Measurements from ENCODE around the gene TNIP3.

Gene TNIP3

DNA sequence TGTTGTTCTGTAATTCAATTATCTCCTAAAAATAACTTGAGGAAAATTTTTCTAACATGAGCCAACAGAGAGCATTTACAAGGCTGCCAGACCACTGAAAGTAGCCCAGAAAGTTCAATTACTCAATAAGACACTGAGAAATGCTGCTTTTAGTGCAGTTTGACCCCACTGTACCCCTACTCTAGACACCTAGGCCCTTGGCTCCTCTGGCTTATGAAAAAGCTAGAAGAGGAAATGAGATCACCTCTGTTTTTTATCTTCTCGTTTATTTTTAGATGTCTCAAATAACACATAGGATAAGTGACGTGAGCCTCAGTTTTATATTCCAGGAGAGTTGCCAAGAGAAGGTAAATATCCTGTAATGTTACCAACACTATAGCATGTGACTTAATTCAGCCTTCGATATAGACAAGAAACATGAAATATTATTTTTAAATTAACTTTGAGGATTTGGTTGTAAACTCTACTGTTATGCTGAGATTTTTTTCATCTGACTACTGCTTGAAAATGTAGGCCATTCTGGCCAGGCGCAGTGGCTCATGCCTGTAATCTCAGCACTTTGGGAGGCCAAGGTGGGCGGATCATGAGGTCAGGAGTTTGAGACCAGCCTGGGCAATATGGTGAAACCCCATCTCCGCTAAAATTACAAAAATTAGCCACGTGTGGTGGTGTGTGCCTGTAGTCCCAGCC lies 24.4 kb downstream of the TNIP3 start:
- DNase-seq (ENCODE audit: low read depth in 3 of 3, low spot score in 1 of 3): no peak

DNA sequence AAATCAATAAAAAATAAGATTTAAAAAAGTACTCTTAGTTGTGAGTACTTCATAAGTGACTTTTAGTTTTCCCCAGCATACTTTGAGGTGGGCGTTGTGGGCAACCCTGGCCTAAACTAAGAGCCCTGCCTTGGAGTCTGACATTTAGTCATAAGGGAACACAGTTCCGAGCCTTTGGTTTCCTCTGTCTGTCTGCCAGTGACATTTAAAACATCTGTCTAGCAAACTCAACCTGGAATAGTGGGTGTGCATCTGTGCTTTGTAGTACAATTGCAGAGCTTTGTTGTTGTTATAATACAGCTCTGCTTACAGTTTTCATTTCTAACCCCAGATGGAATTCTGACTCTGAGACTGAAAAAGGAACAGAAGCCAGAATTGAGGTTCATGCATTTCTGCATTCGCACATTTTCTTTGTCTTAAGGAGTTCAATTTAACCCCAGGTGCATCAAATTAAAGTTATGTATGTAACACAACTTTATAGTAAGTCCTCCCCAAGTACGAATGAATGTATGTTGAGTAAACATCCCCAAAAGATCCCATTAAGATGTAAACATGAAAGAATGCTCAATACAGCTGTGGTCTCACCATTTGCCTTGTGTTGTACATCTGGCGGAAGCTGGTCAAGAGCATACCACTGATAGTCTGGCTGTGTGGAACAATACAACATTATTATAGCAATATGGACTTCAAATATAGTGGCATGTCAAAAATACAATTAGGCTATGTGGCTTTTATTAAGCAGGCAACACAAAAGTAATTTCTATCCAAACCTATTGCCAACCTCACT lies 25.9 kb downstream of the TNIP3 start:
- DNase-seq (ENCODE audit: low read depth in 3 of 3, low spot score in 1 of 3): no peak

DNA sequence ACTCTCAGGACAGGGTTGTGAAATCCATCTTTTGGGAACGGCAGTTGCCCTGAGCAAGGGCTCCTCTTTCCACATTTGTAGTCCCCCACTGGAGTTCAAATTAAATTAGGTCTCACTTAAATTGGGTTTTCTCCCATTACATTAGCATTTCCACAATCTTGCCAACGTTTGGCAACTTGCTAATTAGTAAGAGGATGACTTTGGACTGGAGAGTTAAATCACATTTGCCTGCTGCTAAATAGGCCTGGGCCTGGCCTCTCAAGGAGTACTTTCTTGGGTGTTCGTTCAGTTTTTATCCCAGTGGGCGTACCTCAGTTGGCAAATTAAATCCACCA lies 33.8 kb downstream of the TNIP3 start:
- DNase-seq (ENCODE audit: low read depth in 3 of 3, low spot score in 1 of 3): no peak

DNA sequence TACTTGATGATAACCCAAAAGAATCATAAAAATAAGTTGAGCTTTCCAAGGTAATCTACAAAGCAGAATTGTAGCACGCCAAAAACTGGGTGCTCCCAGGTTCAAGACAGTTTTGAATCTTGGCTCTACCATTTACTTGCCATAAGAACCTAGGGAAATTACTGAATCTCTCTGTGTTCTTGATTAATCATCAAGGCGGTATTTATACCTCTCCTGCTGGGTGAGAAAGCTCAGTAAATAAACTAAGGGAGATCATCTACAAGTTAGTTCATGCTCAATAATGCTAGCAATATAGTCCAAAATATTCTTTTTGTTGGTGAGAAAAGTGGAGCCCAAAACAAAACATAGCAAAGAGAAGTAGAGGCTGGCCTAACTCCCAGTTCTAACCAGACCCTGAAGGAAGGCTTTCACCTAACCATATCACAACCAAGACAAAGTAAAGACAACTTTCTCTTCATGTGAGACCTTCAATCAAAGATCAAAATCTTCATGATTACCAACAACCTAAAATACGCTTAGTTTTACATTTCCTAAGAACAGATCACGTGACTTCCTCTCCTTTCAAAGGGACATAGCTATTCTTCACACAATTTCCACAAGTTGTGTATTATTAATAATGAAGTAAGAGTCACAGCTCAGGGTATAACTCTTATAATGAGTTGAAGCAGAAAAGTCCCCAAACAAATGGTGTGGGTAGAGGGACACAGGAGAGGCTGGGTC lies 34.4 kb downstream of the TNIP3 start:
- DNase-seq (ENCODE audit: low read depth in 3 of 3, low spot score in 1 of 3): no peak

DNA sequence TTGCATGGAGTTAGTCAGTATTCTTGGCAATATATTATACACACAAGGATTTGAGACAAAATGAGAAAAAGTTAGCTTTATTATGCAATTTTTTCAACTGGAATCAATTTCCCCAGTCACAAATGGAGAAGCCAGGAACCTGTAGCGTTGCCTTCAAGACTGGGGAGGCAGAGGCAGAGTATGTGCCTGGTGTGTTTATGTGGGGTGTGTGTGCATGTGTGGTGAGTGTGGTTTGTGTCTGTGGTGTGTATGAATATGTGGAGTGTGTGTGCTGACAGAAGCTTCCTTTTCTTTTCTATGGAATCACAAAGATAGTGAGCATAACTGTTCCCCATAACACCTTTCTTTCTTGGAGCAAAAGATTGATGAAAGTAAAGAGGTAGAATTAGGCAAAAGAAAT lies 37.0 kb downstream of the TNIP3 start:
- DNase-seq (ENCODE audit: low read depth in 3 of 3, low spot score in 1 of 3): no peak

DNA sequence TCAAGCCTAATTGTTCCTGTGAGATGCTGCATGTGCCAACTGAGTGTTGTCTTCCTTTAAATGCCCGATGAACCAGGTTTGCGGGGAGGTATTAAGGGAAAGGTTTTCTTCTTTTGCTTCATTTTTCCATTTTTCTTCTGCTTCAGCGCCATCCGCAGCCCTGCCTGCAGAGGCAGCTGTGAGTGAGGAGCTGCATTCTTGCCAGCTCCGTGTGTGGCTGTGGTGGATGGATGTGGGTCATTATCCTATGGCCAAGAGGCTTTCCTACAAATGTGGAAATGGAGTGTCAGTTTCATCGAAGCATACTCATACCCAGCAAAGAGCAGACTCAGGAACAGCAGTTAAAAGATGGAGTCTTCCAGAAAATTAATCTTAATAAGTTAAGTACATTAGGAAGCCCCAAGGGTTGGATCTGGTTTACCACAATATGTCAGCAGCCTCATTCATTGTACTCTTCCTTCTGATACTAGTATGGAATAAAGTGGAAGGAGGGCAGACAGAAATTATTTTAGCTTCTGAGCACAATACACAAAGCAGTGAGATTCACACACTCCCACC lies 37.6 kb downstream of the TNIP3 start:
- no peak for DNase-seq (ENCODE audit: low read depth in 3 of 3, low spot score in 1 of 3)

DNA sequence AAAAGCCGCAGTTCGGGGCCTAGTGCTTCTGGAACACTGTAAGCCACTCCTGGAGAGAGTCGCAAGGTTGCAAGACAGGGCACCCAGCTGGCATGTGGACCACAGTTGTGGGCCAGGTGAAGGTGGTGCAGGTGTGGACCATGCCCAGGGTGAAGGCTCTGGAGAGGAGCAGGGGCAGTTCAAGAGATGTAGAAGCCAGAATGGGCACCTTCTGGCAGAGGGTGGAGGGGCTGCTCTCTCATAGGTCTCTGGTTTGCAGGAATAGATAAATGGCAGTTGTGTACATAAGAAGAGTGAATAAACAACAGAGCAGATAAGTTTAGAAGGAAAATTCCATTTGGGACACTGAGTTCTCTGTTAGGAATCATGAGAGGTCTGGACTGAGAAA lies 38.6 kb downstream of the TNIP3 start:
- no peak for DNase-seq (ENCODE audit: low read depth in 3 of 3, low spot score in 1 of 3)

DNA sequence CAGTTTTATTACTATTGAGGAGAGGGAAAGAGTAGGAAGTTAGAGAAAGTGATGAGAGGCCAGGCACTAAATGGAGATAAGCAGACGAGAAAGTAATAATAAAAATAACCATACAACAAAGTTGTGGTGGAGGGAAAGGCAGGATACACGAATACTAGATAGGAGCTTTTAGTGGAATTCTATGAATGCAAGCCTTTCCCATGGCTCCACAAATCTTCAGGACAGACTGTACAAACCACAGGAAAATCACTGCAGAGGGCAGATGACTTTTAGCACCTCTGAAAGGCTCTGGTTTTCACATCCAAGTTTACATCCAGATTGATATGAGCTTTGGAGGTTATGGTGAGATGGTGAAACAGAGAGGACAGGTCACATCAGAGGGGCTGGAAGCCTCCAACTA lies 41.5 kb downstream of the TNIP3 start:
- DNase-seq (ENCODE audit: low read depth in 3 of 3, low spot score in 1 of 3): no peak

DNA sequence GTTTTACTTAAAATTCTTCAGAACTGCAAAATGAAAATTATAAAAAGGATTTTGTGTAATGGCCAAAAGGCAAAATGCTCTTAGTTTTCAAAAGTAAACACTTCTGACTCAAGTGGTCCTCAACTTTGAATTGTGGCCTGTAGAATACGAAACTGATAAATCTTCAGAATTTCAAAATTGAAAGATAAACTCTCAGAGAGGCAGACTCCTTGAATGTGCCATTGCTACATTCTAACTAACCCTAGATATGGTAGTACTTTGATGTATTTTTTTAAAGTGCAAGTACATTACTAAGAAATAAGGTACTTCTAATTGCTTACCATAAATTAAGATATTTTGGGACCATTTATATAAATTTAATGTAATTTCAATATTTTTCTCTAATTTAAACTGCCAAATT lies 44.4 kb downstream of the TNIP3 start:
- no peak for DNase-seq (ENCODE audit: low read depth in 3 of 3, low spot score in 1 of 3)

DNA sequence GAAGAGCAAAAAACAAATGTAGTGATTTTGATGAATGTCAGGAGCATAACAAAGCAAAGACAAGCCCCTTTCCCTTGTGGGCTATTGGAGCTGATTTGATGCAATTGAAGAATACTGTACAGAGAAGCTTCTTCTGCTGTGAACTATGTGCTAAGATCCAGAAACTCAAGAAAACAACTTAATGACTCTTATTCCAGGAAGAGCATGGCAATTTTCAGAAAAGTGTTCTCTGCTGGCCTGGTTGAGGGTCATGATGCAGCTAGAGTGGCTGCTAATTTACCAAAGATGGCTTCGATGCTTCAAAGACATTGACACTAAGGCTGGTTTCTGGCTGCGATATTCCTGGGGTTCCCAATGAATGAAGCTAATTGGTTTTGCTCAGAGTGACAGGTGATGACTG lies 45.8 kb downstream of the TNIP3 start:
- no peak for DNase-seq (ENCODE audit: low read depth in 3 of 3, low spot score in 1 of 3)

DNA sequence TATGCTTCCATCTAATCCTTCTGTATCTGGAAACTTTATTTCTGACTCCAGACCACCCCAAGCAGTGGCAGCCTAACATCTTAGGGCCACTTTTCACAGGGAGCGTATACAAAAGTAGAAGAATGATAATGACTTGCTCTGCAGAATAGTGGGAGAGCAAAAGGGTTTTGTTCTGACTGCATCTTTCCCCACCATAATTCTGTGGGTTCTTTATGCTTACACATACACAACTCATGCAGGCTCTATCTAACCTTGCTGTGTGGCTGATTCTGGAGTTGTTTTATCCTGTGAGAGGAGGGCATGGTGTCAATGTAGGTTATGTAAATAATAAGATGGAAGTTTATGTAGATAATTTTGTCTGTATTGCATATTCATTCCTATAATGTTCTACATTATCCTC lies 49.4 kb downstream of the TNIP3 start:
- DNase-seq (ENCODE audit: low read depth in 3 of 3, low spot score in 1 of 3): no peak

DNA sequence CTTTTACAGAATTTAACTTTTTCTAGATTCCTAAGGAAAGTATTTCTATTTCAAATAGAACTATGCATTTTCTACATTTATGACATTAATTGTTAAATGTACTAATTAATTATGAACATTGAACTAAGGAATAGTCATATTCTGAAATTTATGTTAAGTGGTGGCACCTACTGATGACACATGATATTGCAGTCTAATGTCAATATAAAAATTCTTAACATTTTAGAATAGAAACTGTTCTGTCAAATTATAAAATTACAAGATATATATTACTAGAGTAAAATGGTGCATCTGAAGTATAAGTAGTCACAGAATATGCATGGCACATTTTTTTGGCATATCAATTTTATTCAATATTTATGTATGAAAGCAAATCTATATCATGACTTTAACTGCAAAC lies 51.6 kb downstream of the TNIP3 start:
- DNase-seq (ENCODE audit: low read depth in 3 of 3, low spot score in 1 of 3): no peak

DNA sequence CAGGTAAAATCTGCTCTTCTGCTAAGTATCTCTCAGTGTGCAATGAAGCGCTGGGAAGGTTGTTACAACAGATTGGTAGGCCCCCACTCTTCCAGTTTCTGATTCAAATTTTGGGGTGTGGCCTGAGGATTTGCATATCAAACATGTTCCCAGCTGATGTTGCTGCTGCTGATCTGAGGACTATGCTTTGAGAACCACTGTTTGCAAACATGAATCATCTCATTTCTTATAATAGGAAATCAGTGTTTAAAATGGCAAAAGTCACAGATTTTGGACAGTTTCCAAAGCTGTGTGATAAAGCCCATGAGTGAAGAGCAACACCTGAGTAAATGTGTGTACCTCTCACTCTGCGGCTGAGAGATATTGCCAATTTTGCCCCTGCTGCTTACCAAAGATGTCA lies 55.6 kb downstream of the TNIP3 start:
- DNase-seq (ENCODE audit: low read depth in 3 of 3, low spot score in 1 of 3): no peak

DNA sequence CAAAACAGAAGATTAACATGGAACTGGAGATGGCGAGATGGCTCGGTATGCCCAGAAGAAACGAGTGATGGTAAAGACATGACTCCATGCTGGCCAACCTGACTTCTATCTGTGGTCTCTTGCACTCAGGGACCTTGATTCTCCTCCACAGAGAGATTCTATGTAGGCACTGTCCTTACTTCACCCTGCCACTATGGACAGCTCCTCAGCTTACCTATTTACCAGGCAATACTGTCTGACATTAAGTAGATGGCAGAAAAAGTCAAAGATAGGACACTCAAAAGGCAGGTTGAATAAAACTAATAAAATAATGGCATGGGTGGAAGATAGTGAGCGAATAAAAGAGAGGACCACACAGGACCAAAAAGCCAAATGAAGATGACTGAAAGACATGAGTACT lies 56.6 kb downstream of the TNIP3 start:
- no peak for DNase-seq (ENCODE audit: low read depth in 3 of 3, low spot score in 1 of 3)

DNA sequence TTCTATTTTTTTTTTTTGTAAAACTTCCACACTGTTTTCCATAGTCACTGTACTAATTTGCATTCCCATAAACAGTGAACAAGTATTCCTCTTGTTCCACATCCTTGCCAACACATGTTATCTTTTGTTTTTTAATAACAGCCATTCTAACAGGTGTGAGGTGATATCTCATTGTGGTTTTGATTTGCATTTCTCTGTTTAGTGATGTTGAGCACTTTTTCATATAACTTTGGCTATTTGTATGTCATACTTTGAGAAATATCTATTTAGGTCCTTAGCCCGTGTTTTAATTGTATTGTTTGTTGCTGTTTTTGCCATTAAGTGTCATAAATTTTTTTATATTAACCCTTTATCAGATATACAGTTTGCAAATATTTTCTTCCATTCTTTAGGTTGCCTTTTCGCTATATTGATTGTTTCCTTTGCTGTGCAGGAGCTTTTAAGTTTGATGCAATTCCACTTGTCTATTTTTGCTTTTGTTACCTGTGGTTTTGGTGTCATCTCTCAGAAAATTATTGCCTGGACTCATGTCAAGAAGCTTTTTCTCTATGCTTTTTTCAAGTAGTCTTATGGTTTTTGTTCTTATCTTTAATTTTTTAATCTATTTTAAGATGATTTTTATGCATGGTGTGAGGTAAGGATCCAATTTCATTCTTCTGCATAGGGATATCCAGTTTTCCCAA lies 63.9 kb downstream of the TNIP3 start:
- no peak for DNase-seq (ENCODE audit: low read depth in 3 of 3, low spot score in 1 of 3)

DNA sequence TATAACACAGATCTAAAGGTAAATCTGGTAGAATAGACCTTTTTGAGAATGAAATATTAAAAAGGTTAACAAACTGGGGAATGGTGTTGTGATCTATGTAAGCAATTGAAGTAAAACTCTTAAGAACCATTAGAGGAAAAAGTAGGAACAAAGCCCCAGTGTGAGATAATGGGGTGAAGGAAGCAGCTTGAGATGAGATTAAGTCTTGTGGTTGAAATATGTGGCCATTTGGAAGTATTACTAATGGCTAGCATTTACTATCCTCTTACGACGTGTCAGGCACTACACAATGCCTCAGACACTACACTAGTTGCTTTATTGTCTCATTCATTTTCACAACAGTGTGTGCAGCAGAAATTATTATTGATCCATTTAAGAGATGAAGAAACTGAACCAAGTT lies 65.9 kb downstream of the TNIP3 start:
- no peak for DNase-seq (ENCODE audit: low read depth in 3 of 3, low spot score in 1 of 3)

DNA sequence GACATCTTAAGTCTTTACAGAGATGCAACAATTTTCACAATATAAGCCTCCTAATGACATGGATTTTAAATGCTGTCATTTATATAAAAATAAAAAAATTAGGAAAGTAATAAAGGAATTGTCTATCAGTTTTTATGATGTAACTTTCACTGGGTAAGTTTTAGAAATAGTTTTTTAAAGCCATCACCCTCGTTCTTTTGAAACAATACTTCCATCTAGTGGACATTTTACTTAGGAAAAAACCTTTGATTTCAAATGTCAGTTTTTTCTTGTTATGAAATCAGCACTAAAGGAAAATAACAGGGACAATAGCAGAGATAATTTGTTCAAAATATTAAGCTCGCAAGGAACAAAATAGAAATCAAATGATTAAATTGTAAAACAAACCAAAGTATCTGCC lies 67.5 kb downstream of the TNIP3 start:
- DNase-seq (ENCODE audit: low read depth in 3 of 3, low spot score in 1 of 3): no peak

DNA sequence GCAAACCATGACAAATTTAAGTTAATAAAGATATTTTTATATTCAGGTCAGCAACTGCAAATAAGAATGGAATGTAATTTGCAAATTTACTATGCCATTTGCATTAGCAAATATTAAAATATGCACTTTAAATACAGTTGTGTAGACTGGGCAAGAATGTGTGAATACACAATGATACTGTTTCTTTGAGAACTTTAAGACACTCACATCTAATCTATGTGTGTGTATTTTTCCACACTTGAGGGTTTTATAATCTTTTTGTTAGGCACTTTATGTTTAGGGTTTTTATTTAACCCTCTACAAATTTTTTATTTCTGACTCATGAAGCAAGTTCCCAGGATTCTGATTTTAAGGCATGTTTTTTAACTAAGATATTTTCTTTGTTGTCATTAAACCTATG lies 67.9 kb downstream of the TNIP3 start:
- no peak for DNase-seq (ENCODE audit: low read depth in 3 of 3, low spot score in 1 of 3)

DNA sequence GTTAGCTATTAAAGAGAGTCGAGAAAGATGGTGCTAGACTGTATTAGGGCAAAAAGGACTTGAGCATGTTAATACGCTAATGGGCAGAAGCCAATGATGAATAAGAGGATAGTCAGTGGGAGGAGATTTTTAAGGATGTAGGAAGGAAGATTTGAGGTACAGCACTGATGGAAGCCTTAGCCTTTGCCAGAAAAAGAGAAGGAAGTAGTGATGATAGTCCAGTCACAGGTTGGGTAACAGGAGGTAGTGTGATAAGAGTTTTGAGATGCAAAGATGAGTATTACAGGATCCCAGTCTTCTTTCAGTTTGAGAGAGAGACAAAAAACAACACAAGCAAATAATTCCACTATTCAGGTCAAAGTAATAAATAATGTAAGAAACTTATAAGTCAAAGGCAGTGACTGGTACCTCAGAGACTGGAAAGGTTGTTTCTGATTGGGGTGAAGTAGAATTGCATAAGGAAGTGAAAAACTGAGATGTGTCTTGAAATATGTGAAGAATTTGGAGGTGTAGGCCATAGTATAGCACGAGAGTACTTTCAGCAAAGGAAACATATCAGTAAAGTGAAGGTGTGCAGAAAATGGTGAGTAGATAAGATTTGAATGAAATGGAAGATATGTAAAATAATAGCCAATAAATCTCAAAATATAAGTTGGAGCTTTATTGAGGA lies 69.7 kb downstream of the TNIP3 start:
- no peak for DNase-seq (ENCODE audit: low read depth in 3 of 3, low spot score in 1 of 3)

DNA sequence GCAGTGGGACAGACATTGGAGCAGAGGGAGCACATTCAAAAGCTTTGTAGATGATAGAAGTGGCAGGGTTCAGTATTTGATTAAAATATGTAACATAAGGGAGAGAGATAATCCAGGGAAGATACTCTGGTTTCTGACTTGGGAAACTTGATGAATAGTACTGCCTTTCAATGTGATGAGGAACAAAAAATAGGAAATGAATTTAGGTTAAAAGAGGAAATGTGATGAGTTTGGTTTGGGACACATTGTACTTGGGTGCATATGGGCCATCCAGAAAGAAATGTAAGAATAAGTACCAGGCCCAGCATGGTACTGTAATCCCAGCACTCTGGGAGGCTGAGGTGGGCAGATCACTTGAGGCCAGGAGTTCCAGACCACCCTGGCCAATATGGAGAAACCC lies 70.9 kb downstream of the TNIP3 start:
- no peak for DNase-seq (ENCODE audit: low read depth in 3 of 3, low spot score in 1 of 3)

DNA sequence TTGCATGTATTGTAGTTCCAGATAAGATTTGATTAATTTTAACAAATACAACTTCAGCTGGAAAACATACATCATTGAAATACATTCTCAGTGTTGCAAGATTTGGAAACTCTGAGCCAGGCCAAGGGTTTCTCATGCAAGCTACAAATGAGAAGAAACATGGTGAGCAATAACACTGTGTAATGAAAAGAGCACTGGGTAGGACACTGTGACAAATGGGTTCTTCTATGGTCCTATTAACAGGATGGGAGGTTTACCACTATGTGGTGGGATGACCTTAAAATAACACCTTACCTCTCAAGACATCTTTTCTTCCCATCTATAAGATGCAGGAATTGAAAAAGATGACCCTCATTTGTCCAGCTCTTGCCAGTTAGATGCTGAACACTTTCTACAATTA lies 72.2 kb downstream of the TNIP3 start:
- no peak for DNase-seq (ENCODE audit: low read depth in 3 of 3, low spot score in 1 of 3)
